Measurements from ENCODE around the gene PDCD4.
"Not testable (repeated sequence)": the region's sequence is repeated elsewhere in the genome, so short reads cannot be mapped to it uniquely, and the experiment has no call there.

PDCD4 gene

DNA sequence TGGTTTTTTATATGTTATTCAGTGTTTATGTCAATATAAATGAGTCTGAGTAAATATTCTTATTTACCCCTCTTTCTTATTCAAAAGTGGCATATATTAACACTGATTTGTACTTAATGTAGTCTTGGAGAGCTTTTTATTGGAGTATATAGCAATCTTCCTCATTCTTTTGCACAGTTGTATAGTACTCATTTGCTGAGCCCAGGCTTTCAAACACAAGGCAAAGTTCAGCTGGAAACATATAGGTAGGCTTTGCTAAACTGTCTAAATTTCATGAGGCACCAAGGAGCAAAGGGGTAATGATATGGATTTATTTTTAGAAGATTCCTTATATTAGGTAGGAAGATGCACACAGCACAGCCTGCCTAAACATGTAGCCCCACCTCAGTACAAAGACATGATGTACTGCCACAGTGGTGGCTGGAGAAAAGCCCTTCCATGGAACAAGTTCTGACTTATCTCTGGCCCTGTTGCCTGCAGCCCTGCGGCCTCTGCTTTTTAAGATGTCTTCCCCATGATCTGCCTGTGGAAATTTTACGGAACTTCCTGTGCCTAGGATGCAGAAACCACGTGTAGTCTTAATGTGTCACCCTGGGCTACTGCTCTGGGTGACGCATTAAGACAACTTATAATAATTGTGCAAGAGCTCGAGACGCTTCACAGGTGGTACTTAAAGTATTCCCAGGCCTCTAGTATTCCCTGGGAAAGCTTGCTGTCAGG is 9.6 kb upstream of the PDCD4 start:
- no peak for DNase-seq (ENCODE audit: low read depth)

DNA sequence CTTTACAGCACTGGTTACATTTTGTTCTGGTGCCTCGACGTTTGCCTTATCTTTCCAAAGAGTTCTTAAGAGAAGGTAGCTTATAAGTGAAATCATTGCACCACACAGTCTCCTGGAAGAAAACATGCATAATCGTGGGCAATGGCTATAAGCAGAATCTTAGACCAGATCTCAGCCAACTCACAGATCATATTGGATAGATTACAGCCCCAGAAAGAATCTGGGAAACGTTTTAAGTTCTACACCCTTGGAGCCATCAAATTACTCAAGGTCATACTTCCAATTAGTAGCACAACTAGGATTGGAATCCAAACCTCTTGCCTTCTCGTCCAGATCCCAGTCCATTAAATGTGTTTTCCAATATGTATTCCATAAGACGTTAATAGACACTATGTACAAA is 8.8 kb upstream of the PDCD4 start:
- DNase-seq (ENCODE audit: low read depth) = no peak

DNA sequence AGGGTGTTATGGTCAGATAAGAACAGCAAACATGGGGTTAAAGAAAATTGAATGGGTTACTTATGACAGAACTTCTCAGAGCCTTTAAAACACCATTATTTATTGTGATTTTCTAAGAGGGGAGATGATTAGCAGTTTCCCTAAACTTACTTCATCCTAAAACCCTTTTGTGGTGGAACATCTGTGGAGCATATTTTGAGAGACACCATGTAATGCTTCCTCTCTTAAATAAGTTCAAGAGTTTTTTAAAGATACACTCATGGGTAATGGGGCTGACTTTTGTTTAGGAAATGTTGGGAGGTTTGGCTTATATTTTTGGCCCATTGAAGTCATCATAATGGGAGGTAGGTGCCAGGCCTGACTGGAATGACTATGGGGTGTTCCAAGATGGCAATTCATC is 8.4 kb upstream of the PDCD4 start:
- DNase-seq (ENCODE audit: low read depth) = no peak

DNA sequence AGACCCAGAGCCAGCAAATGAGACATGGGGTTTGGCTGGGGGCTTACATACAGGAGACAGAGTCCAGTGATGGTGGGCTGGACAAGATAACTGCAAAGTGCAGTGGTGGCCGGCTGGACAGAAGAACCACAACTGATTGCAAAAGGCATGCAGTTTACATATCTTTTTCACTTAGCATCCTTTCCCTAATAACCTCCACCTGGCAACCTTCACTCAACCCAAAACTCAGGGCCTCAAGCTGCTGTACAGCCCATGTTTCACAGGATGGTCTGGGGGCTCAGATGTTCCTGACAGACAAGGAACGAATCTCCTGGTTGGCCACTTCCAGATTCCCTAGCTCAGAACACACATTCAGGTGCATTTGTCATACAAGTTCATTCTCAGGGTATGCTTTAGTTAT is 7.8 kb upstream of the PDCD4 start:
- DNase-seq (ENCODE audit: low read depth) = no peak

DNA sequence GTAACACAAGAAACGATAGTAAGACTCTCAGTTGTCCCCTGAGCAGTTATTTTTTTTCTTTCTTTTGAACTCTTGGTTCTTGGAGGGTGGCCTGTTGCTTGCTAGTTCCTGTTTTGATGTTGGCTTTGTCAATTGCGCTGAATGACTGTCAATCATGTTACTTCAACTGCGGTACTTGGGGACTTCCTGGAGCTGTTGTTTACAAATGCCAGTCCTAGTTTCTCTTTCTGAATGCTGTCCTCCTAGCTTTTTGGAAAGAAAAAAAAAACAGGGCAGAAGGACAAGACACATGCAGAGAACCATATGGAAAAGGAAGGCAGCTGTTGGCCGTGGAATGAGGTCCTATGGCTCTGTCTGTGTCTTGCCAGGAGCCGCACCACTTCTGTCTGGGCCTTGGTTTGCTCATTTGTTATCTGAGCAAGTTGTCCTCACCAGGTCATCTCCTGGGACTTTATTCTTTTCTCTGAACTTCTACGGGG is 7.0 kb upstream of the PDCD4 start:
- DNase-seq (ENCODE audit: low read depth) = no peak

DNA sequence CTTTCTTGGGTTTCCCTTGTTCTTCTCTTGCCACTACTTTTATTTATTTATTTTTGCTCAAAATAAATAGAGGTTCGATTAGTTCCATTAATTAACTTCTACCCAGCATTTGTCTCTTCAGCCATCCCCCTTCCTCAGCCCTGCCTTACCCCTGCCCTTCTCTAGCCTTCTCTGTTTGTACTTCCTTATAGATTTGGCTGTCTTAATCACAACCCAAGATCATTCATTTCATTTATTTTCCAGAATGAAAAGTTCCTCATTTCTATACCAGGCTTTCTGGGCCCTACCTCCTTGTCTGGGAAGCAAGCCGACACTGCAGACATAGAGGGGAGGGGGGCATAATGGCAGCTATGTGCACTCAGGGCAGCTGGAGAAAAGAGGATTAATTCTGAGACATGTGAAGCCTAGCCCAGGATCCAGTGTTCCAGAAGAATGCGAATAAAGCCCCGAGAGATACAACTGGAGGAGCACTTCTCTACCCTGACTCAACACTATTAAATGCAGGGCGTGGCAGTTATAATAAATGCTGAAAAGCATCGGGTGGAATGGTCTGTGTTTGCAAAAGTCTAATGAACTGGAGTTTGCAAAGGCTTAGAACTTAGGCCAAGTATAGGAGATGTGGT is 6.4 kb upstream of the PDCD4 start:
- no peak for DNase-seq (ENCODE audit: low read depth)

DNA sequence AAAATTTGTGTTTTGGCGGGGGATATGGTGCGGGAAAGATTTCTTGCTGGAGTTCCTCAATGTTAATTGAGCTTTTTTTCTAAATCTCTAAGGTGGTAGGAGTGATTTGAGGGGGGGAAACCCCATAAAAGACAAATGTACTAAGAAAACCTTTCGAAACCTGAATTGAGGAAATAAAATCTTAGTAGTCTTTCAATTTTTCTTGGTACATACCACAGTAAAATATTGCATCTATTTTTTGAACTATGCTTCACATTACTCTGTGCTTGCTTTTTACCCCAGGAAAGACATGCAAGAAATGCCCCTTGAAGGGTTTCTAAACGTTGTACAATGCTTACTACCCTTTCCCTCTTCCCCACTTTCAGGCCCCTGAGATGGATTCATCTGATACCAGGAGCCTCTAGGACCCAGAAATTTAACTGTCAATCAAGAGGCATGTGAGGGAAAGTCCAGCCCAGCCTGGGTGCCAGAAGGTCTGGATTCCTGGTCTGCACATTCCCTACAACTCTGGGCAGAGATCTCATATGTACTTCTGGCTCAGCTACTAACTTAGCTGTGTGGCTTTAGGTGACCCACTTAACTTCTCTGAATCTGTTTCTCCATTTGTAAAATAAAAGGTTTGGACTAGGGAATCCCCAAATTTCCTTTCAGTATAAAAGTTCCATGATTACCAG is 5.8 kb upstream of the PDCD4 start:
- DNase-seq (ENCODE audit: low read depth) = no peak

DNA sequence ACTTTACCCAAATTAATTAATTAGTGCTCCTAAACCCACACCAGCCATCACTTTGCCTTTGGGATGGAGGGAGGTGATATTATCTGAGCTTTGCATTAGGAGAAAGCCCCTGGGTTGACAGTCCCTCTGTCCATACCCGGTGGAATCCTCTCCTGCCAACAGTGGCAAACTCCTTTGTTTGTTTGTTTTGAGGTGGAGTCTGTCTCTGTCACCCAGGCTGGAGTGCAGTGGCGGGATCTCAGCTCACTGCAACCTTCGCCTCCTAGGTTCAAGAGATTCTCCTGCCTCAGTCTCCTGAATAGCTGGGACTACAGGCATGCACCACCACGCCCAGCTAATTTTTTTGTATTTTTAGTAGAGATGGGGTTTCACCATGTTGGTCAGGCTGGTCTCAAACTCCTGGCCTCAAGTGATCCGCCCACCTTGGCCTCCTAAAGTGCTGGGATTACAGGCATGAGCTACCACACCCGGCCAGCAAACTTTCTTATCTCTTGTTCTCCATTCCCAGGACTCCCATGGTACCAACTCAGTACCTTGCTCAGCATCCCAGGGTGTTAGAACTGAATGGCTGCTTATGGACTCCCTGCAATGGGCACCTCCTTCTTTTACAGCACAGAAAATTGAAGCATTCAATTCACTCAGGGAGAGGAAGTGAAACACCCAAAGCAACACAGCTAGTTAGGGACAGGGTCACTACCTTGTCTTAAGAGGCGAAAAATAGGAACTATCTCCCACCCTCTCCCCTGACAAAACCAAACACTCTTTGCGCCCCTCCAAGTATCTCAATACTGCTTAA is 4.5 kb upstream of the PDCD4 start:
- not testable (repeated sequence) for DNase-seq (ENCODE audit: low read depth)

DNA sequence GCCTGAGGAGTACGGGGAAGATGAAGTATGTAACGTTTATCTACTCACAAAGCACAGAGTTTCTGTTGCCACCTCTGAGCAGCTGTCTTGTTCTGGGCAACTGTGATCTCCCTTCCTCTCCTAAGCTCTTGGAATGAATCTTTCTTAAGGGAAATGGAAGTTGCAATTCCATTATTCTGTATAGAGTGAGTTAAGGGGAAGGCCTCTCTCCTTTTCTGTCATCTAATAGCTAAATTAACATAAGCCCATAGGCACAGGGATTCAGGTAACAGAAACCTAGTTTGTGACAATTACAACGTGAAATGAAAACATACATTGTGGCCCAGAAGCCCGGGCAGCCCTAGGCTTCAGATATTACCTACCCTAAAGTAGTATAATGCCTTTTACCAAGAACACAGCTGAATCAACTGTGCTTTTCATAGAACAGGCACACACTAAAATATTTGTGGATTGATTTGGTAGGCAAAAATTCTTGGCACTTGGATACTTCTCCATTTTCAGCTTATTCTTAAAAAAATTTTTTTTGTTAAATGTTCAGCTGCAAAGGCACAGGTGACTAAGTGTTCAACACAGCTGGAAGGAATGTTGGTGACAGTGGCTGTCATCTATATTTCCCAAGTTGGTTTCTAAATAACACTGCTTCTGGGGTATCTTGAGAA is 3.8 kb upstream of the PDCD4 start:
- DNase-seq (ENCODE audit: low read depth) = no peak

DNA sequence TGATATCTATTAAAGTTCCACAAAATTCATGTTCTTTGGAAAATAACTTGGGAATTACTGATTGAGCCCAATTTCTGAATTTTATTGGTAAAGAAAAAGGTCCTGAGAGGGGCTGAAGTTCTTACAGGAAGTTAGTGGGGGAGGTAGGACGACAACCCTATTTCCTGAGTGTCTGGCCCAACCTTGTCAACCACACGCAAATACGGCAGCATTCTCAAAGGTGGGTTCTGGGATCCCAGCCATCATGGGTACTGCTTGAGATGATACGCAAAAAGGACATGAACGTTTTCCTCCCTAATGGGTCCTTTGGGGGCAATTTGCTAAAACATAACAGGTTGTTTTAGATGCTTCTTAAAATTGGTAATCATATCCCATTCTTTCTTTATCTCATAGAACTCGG is 2.7 kb upstream of the PDCD4 start:
- DNase-seq (ENCODE audit: low read depth) = no peak

DNA sequence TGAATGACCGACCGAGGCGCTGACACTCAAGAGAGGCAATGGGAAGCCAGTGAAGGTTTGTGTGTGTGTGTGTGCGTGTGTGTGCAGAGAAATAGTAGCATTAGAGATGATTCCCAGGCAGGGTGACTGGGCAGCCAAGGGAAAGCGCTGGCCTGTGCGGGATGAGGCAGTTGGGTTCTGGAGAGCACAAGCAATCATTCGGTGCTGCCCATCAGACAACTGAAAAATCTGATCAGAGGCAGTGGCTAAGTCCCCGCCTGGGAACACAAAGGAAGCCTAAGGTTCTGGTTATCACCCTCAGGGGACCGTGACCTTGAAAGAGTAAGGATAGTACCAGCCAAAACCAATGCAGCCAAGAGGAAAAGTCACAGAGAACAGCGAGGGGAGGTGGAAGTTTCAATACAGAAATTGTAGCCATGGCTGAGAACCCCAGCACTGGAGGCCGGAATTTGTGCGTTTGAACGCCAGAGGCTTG is 868 bp upstream of the PDCD4 start:
- DNase-seq (ENCODE audit: low read depth) = no peak

DNA sequence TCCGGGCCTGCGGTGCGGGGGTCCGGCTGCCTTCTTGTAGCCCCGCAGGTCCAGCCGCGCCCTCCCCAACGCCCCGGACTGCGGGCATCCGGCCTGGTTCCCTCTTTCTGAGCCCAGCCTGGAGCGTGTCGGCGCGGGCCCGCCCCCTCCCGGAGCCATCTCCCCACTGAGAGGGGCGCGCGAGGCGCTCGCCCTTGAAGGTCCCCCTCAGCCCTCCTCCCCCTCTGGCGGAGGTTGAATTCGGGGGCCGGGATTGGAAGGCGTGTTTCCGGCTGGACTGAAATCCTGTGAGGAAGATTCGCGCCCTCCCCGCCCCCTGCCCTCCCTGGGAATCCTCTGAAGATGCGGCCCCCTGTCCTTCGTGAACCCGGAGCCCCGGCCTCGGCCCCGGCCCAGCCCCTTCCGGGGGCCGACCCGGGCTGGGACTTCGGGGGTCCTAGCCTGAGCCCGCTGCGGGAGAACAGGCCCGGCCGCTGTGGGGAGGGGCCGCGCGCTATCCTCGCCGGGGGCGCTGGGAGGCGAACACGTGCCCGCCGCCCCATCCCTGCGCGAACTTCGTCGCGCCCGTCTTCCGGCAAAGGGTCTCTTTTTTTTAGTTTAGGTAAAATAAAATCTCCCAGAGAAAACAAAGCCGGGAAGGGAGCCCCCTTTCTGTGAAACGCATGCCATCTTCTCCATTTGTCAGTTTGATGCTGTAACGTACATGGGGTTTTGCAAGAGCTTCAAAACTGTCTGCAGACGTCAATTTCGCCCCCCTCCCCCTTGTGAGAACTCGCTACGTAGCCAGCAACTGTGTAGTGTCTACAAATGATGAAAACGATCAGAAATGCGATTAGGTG is 636 bp downstream of the PDCD4 start:
- peak; percentile 60 for DNase-seq (ENCODE audit: low read depth)

DNA sequence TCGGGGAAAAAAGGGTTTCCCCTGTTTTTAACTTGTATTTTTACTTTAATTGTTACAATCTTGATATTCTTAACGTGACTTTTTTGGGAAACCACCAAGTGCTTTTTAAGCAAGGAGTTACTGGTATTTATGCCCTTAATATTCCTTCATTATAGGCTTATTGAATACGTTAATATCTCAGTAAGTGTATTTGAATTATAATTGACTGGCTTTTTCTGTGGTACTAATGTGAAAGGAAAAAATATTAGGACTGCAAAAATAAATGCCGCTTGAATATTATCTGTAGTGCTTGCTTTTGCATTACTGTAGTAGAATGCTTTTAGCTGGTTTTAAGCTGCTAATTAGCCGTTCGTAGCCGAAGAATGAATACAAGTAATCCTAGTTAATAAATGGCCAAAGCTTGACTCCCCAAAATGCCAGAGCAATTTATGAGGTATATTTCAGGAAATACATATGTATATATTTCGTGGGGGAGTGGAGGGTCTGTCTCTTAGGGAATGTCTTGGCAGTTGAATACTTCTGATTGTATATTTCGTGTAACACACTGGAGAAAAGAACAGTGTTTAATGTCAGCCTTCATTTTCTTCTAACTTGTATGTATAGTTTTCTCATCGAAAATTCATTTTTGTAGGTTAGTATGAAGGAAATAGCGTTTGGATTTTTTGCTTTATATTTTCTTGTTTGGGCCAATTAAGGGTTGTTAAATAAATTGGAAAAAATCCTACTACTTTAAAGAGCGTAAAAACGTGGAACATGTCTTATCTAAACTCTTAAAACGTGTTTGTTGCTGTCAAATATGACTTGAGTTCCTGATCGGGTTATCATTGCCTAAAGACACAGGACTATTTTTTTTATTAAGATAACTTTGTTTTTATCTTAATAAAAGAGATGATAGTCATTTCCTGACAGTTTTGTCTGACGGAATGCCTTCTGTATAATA is 1.5 kb downstream of the PDCD4 start:
- no peak for DNase-seq (ENCODE audit: low read depth)

DNA sequence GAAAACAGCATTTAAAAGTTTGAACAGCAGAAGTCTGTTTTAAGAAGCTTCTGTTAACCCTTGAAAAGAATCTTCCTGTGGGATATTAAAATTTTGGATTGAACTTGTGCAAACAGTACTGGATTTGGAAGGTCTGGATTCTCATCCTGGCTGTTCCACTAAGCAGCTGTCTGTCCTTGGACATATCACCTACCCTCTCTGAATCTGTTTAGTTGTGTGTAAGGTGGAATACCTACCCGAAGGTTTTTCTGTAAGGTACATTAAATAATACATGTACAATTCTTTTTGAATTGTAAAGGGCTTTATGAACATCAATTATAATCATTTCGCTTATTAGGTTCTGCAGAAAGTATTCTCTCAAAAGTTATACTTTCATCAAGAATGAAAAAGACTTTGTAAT is 2.2 kb downstream of the PDCD4 start:
- no peak for DNase-seq (ENCODE audit: low read depth)

DNA sequence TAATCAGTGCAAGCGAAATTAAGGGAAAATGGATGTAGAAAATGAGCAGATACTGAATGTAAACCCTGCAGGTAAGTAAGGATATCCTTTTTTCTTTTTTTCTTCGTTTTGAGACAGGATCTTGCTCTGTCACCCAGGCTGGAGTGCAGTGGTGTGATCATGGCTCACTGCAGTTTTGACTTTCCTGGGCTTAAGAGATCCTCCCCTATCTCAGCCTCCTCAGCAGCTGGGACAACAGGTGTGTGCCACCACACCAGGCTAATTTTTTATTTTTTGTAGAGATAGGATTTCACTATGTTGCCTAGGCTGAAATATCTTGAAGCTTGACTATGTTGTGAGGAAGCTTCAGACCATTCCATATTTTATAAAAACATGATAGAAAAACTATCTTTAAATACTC is 4.3 kb downstream of the PDCD4 start:
- DNase-seq (ENCODE audit: low read depth) = no peak

DNA sequence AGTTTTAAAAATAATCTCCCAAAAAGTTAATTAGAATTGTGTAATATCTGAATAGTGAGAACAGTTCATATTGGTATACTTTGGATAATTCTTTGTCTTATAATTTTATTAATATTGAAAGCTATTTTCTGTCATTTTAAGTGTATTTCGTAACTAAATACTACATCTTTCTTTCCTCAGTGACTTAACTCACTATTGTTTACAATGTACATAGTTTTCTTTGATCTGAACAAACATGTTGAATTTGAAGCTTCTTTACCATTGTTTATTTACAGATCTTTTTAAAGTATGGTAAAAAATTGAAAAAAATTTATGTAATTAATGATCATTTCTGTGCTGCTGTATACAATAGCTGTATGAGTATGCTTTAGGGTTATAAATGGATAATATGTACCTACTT is 5.1 kb downstream of the PDCD4 start:
- DNase-seq (ENCODE audit: low read depth) = no peak

DNA sequence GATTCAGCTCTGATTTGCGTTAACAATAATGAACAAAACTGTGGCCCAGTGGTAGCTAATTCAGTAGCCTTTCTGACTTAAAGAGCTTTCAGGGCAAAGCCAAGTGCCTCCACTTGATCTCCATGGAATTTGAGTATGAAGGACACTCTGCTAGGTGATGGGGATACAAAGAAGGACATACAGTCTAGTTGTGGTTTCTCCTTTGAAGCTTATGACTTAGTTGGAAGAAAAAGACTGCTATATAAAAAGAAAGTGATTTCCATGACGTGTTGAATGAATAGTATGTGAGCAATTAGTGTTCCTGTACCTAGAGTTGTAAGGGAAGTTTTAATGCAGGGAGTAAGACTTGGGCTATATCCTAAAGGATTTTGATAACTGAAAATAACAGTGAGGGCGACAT is 8.3 kb downstream of the PDCD4 start:
- DNase-seq (ENCODE audit: low read depth) = no peak

DNA sequence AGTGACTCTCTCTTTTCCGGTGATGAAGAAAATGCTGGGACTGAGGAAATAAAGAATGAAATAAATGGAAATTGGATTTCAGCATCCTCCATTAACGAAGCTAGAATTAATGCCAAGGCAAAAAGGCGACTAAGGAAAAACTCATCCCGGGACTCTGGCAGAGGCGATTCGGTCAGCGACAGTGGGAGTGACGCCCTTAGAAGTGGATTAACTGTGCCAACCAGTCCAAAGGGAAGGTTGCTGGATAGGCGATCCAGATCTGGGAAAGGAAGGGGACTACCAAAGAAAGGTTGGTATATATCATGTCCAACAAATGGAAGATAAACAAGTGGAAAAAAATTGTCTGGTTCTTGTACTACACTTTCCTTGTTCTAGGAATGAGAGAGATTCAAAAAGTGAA is 9.5 kb downstream of the PDCD4 start:
- no peak for DNase-seq (ENCODE audit: low read depth)

DNA sequence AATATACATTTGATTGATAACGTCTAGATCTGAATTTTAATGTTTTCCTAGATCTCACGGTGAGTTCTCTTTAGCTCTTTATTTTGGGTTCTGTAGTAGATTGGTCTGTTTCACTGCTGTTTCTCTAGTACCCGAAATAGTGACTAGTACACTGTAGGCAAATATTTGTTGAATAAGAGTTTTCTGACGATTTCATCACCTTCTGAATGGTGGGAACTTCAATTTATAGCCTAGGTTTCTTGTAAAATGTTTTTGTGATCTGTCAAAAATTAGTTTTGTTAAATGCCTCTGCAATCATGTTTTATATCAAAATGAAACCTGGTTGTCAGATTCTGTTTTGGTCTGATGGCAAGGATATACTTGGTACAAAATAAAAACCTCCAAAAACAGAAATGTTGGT is 10.2 kb downstream of the PDCD4 start:
- no peak for DNase-seq (ENCODE audit: low read depth)

DNA sequence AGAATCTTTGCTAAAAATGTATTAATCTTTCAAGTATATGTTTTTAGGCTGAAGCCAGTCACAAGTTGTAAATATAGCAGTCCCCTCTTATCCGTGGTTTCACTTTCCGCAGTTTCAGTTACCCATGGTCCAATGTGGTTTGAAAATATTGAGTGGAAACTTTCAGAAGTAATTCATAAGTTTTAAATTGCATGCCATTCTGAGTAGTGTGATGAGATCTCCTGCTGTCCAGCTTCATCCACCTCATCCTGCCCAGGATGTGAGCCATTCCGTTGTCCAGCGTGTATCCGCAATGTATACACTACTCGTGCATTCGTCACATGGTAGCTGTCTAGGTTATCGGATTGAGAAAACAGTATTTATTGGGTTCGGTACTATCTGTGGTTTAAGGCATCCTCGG is 12.2 kb downstream of the PDCD4 start:
- DNase-seq (ENCODE audit: low read depth) = no peak
